ENCODE data around the gene CDIP1. TPM values are rescaled to one million over a fixed set of nuclear protein-coding genes. Genes with fewer than 3 reads are reported as not detected.

CDIP1 gene
- total RNA-seq, 4 donors from 2014 or later: 23.8 to 34.2 (median 25.4) TPM

GRCh38 chr16:4505356-4506147, 33.0 kb downstream of the CDIP1 start:
- in situ Hi-C loops (cut with MboI; ENCODE audit: low sequenced_read_pairs in 4 of 4): loop anchor here in 1 of 4 donors (5.0 to 25.0 kb wide), 2 partner anchors 37 to 107 kb away; partner anchors contain the start of genes MGRN1 and UBALD1
- peaks cover 0 to 39% of the 10 kb centered on the region in 2 donors for H3K36me3 ChIP-seq
- H3K4me3 ChIP-seq: no peak overlapping the region
- ATAC-seq (no peak), DNase-seq (no peak)
- peaks cover 12 to 21% of the 10 kb centered on the region in 2 donors for H3K4me1 ChIP-seq
- TF ChIP-seq POLR2A (IDR thresholded peaks at IDR 0.05): no peak
- TF ChIP-seq, protein P1, sequence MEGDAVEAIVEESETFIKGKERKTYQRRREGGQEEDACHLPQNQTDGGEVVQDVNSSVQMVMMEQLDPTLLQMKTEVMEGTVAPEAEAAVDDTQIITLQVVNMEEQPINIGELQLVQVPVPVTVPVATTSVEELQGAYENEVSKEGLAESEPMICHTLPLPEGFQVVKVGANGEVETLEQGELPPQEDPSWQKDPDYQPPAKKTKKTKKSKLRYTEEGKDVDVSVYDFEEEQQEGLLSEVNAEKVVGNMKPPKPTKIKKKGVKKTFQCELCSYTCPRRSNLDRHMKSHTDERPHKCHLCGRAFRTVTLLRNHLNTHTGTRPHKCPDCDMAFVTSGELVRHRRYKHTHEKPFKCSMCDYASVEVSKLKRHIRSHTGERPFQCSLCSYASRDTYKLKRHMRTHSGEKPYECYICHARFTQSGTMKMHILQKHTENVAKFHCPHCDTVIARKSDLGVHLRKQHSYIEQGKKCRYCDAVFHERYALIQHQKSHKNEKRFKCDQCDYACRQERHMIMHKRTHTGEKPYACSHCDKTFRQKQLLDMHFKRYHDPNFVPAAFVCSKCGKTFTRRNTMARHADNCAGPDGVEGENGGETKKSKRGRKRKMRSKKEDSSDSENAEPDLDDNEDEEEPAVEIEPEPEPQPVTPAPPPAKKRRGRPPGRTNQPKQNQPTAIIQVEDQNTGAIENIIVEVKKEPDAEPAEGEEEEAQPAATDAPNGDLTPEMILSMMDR (IDR thresholded peaks at IDR 0.05 in 4 of 5, conservative IDR thresholded peaks at IDR 0.05 in 1 of 5): no peak
- H3K27me3 ChIP-seq: no peaks in the 10 kb centered on the region
- H3K9me3 ChIP-seq: no peaks in the 10 kb centered on the region
- no peak overlapping the region for H3K27ac ChIP-seq
- intact Hi-C loops (cut with DNase I; ENCODE audit: low total_unique reads): loop anchor here (1.0 to 5.0 kb wide), 3 partner anchors 43 to 117 kb away; partner anchors contain the start of gene MGRN1

- TF ChIP-seq, protein P1 (IDR thresholded peaks at IDR 0.05 in 4 of 5, conservative IDR thresholded peaks at IDR 0.05 in 1 of 5): no peak
- TF ChIP-seq POLR2A (IDR thresholded peaks at IDR 0.05): no peak
- in situ Hi-C loops (cut with MboI; ENCODE audit: low sequenced_read_pairs in 4 of 4) (loop anchor here in 1 of 4 donors (25.0 kb wide), 1 partner anchor 111 kb away; the partner anchor contains the start of genes MGRN1 and UBALD1), intact Hi-C loops (cut with DNase I; ENCODE audit: low total_unique reads) (no loop called here)
- Histone ChIP-seq H3K9me3 (no peaks in the 10 kb centered on the region), H3K4me1 (peaks cover 21 to 38% of the 10 kb centered on the region in 2 donors), H3K36me3 (no peaks in the 10 kb centered on the region), H3K27me3 (no peaks in the 10 kb centered on the region), H3K4me3 (peak overlapping the region in 1 of 4 donors; percentile 11), H3K27ac (peak overlapping the region; percentile 63 to 80 (median 72))
- DNase-seq: no peak
- peak; percentile 17 to 34 for ATAC-seq
Observed at GRCh38 chr16:4501071-4501478, 37.5 kb downstream of the CDIP1 start.

DNA sequence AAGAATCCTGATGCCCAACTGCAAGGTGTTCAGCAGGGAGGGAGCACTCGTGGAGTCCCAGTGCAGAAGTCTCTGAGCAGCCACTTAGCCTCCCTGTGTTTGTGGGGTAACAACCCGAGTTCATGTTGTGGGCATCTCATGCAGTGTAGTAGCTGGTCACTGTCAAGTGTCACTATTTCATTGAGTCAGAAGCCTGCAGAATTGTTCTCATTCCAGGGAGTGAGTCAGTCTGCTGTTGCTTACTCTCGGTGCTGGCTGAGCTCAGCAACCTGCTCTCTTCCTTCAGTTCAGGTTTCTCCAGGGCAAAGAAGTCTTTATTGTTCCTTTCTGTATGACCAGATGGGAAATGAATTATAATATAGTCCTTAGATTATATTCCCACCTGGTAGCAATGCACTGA, 38.3 kb downstream of the CDIP1 start:
- H3K36me3 ChIP-seq: no peaks in the 10 kb centered on the region
- no peak for TF ChIP-seq POLR2A (IDR thresholded peaks at IDR 0.05)
- TF ChIP-seq, protein P1 (IDR thresholded peaks at IDR 0.05 in 4 of 5, conservative IDR thresholded peaks at IDR 0.05 in 1 of 5): no peak
- intact Hi-C loops (cut with DNase I; ENCODE audit: low total_unique reads): no loop called here
- H3K27ac ChIP-seq: peak overlapping the region; percentile 63 to 80 (median 72)
- in situ Hi-C loops (cut with MboI; ENCODE audit: low sequenced_read_pairs in 4 of 4): loop anchor here in 1 of 4 donors (25.0 kb wide), 1 partner anchor 112 kb away; the partner anchor contains the start of genes MGRN1 and UBALD1
- no peaks in the 10 kb centered on the region for H3K27me3 ChIP-seq
- peaks cover 28 to 42% of the 10 kb centered on the region in 2 donors for H3K4me1 ChIP-seq
- DNase-seq: peak; percentile 46 to 70
- peak; percentile 97 for ATAC-seq
- peak overlapping the region in 2 of 4 donors; percentile 7 to 11 for H3K4me3 ChIP-seq
- no peaks in the 10 kb centered on the region for H3K9me3 ChIP-seq

DNA sequence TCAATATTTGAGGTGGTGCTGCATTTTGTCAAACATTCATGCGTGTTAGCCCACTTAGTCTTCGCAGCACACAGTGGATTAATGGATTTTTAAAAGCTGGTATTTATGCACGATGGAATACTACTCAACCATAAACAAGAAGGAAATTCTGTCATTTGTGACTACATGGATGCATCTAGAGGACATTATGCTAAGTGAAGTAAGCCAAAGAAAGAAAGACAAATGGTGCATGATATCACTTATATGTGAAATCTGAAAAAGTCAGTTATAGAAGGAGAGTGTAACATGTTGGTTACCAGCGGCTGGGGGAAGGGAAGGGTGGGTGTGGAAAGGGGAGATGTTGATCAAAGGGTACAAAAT, 39.4 kb downstream of the CDIP1 start:
- H3K27ac ChIP-seq: no peak overlapping the region
- ATAC-seq (no peak), DNase-seq (no peak)
- peaks cover 31 to 47% of the 10 kb centered on the region in 2 donors for H3K4me1 ChIP-seq
- TF ChIP-seq, protein P1 (IDR thresholded peaks at IDR 0.05 in 4 of 5, conservative IDR thresholded peaks at IDR 0.05 in 1 of 5): no peak
- TF ChIP-seq POLR2A (IDR thresholded peaks at IDR 0.05): no peak
- no peaks in the 10 kb centered on the region for H3K27me3 ChIP-seq
- no peak overlapping the region for H3K4me3 ChIP-seq
- H3K36me3 ChIP-seq: no peaks in the 10 kb centered on the region
- in situ Hi-C loops (cut with MboI; ENCODE audit: low sequenced_read_pairs in 4 of 4) (loop anchor here in 2 of 4 donors (25.0 kb wide), 2 partner anchors 88 to 463 kb away; partner anchors contain the start of gene SEC14L5 (in 1 of the 2)), intact Hi-C loops (cut with DNase I; ENCODE audit: low total_unique reads) (no loop called here)
- no peaks in the 10 kb centered on the region for H3K9me3 ChIP-seq
